Measurements from ENCODE around the gene EGR1.
"Not testable (repeated sequence)": the region's sequence is repeated elsewhere in the genome, so short reads cannot be mapped to it uniquely, and the experiment has no call there.

EGR1 gene

DNA sequence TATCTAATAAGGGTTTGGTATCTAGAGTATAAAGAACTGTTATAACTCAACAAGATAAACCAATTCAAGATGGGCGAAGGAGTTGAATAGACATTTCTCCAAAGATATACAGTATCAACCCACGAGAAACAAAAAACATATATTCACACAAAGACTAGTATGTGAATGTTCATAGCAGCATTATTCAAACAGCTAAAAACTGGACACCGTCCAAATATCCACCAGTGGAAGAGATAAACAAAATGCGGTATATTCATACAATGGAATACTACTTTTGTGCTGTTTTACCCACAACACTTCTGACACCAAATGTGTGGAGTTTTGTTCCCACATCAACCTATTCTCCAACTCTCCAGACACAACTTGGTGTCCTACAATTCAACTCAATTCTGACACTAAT, 33.1 kb downstream of the EGR1 start:
- H3K4me3 ChIP-seq (replicated peaks; ENCODE audit: low read depth, low read length), result no peak overlapping the region
- DNase-seq (ENCODE audit: low read depth), result no peak
- TF ChIP-seq CTCF (IDR thresholded peaks at IDR 0.05; ENCODE audit: low read length, missing control alignments), result no peak

DNA sequence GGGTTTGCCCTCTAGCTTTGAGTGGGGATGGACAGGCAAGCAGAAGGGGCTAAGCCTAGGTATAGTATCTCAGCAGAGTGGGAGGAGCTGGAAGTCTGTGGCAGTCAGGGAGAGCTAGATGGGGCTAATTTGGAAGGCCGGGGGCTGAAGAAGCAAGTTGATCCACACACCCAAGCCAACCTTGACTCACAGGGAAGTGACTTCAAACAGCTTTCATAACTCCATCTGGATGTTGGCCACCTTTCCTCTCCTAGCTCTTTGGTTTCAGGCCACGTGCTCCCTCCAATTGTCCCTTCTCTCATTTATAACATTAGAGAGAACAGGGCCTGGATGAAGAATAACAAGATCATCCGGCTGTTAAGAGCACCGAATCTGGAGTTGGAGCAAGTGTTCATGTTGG, 36.8 kb downstream of the EGR1 start:
- H3K4me3 ChIP-seq (replicated peaks; ENCODE audit: low read depth, low read length), result no peak overlapping the region
- DNase-seq (ENCODE audit: low read depth), result no peak
- TF ChIP-seq CTCF (IDR thresholded peaks at IDR 0.05; ENCODE audit: low read length, missing control alignments), result no peak

DNA sequence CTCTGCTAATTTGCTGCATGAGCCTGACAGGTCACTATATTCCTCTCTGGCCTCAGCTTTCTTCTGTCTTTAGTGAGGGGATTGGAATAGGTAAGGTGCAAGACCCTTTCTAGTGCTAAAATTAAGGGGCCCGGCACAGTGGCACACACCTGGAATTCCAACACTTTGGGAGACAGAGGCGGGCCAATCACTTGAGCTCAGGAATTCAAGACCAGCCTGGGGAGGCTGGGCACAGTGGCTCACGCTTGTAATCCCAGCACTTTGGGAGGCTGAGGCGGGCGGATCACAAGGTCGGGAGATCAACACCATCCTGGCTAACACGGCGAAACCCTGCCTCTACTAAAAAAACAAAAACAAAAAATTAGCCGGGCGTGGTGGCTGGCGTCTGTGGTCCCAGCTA, 37.2 kb downstream of the EGR1 start:
- no peak overlapping the region for H3K4me3 ChIP-seq (replicated peaks; ENCODE audit: low read depth, low read length)
- DNase-seq (ENCODE audit: low read depth), result no peak
- no peak for TF ChIP-seq CTCF (IDR thresholded peaks at IDR 0.05; ENCODE audit: low read length, missing control alignments)

- DNase-seq (ENCODE audit: low read depth), result peak; percentile 81
- peak; percentile 87 for TF ChIP-seq CTCF (IDR thresholded peaks at IDR 0.05; ENCODE audit: low read length, missing control alignments)
- no peak overlapping the region for H3K4me3 ChIP-seq (replicated peaks; ENCODE audit: low read depth, low read length)
These were observed 38.4 kb downstream of the EGR1 start for GRCh38 chr5:138503487-138504270.

DNA sequence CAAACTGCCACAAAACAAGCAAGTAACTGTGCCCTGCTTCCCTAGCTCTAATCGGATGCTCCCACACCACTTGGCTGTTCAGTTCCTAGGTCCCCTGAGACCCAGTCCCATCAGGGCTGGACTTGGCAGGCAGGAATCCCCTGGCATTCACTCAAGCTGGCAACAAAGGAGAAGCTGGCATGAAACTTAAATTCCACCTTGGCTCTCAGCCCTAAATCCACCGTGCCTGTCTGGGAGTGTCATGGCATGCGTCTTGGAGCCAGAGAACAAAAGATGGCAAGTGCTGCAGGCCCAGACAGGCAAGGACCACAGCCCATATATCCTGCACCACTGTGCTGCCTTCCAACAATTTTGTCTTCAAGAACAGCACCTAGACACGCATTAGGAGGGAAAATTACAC, 39.5 kb downstream of the EGR1 start:
- no peak overlapping the region for H3K4me3 ChIP-seq (replicated peaks; ENCODE audit: low read depth, low read length)
- TF ChIP-seq CTCF (IDR thresholded peaks at IDR 0.05; ENCODE audit: low read length, missing control alignments), result no peak
- DNase-seq (ENCODE audit: low read depth), result peak; percentile 31

- H3K4me3 ChIP-seq (replicated peaks; ENCODE audit: low read depth, low read length), result no peak overlapping the region
- no peak for DNase-seq (ENCODE audit: low read depth)
- TF ChIP-seq CTCF (IDR thresholded peaks at IDR 0.05; ENCODE audit: low read length, missing control alignments), result no peak
These were observed 41.4 kb downstream of the EGR1 start for GRCh38 chr5:138506370-138507306.

DNA sequence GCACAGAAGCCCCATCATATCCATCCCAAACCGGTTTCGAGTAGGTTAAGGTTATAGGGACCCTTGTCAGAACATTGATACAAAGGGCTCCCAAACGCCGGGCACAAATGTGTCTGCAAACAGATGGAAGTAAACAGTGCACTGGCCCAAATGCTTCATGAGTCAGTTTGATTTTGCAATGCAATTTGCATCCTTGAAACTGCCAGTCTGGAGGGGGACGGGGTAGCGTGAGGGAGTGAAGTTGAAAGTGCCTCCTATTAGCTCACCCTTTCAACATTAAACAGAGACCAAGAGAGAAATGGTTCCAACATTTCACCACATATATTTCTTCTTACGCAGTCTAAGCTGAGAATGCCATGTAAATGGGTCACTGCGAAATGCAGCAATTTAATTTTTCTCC, 42.2 kb downstream of the EGR1 start:
- H3K4me3 ChIP-seq (replicated peaks; ENCODE audit: low read depth, low read length), result not testable (repeated sequence)
- DNase-seq (ENCODE audit: low read depth), result peak; percentile 70
